GM15510 (cell line): Measurements from ENCODE around the gene SDHAF2.

ENCODE experiments used
- POLR2A ChIP-seq: IDR thresholded peaks from 3 replicates; pipeline ENCODE4 v1.6.1; 2011; ENCODE audit warnings: borderline replicate concordance; ENCODE audit not compliant: insufficient read length; ENCODE audit errors: extremely low read depth

Gene SDHAF2

DNA sequence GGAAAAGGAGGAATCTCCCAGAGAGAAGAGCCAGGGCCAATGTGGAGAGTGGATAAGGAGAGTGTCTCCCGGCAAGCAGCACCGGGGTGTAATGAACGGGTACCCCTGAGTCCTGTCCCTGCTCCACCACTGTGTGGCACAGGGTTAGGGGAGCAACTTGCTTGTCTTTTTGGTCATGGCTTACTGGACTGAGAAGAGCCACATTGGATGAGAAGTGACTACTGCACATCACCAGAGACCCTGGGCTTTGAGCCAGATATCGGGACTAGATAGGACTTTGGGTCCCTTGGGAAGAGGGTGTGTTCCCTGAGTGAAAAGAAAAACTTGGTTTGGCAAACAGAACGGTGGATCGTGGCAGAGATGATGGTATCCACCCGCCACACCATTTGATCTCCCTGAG lies 24.6 kb downstream of the SDHAF2 start:
- TF ChIP-seq POLR2A, result no peak

- TF ChIP-seq POLR2A, result no peak
Measured at GRCh38 chr11:61460474-61460881, 30.6 kb downstream of the SDHAF2 start.

GRCh38 chr11:61460986-61461385 lies 31.1 kb downstream of the SDHAF2 start:
- TF ChIP-seq POLR2A, result no peak

GRCh38 chr11:61468002-61468401 lies 38.1 kb downstream of the SDHAF2 start:
- TF ChIP-seq POLR2A, result no peak

DNA sequence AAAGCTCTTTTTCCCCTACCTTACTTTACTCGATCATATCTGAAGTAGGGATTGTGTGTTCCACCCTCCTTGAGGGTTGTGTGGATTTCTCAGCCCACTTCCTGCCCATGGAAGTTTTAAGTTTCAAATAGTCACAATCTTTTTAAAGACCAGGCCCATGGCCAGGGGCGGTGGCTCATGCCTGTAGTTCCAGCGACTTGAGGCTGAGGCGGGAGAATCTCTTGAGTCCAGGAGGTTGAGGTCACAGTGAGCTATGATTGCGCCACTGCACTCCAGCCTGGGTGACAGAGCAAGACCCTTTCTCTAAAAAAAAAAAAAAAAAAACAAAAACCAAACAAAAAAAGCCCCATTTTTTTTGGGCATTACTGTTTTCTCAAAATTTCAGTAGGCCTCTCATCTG lies 42.4 kb downstream of the SDHAF2 start:
- no peak for TF ChIP-seq POLR2A

GRCh38 chr11:61472868-61473267 lies 42.9 kb downstream of the SDHAF2 start:
- no peak for TF ChIP-seq POLR2A

DNA sequence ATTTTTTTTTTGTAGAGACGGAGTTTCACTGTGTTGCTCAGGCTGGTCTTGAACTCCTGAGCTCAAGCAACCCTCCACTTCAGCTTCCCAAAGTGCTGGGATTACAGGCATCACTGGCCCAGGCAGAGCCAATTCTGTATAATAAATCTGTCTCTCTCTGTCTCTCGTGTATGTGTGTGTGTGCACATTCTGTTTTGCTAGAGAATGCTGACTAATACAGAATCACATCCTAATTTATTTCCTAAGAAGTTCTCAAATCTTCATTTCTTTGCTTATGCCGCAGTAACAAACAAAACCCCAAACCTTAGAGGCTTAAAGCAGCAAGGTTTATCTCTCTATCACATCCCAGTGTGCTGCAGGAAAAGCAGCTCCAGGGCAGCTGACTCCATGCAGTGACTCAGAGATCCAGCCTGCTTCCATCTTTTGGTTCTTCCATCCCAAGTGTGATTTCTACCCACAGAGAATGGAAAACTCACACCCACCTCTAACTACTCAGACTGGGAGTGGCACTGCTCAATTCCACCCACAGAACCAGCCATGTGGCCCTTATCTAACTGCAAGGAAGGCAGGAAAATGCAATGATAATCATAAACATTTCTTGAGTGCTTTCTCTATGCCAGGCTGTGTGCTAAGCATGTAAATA lies 43.6 kb downstream of the SDHAF2 start:
- no peak for TF ChIP-seq POLR2A

- TF ChIP-seq POLR2A, result no peak
Measured at GRCh38 chr11:61474013-61474643, 44.2 kb downstream of the SDHAF2 start.

DNA sequence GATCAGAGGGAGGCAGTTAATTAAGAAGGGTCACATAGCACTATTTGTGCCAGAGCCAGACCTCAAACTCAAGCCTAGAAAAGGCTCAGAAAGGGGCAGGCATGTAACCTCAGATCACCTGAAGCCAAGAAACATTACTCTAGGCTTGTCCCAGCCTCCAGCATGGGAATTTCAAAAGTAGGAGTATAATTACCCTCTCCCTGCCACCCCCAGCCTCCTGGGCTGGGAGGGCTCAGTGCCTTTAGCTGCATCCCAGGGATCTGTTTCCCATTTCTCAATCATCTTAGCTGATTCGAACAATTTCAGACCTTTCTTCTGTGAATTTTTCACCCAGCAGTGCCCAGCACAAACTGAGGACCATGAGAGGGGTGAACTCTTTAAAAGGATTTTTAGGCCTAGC lies 45.5 kb downstream of the SDHAF2 start:
- TF ChIP-seq POLR2A, result no peak

GRCh38 chr11:61476371-61476770 lies 46.4 kb downstream of the SDHAF2 start:
- no peak for TF ChIP-seq POLR2A

DNA sequence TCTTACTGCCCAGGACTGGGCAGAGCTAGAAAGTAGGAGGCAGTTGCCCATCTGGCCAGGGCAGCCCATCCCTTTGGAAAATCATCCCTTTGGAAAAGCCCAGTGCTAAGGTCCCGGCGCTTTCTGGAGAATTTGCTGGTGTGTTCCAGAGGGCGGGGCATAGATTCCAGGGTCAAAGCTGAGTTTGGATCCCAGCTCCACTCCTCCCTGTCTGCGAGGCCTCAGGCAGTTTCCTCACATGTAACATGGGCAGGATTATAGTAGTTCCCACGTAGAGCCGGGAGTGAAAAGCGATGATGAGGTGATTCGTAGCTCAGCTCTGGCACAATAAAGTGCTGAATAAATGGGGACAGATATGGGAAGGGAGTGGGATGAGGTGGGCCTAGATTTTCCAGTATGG lies 47.2 kb downstream of the SDHAF2 start:
- no peak for TF ChIP-seq POLR2A

DNA sequence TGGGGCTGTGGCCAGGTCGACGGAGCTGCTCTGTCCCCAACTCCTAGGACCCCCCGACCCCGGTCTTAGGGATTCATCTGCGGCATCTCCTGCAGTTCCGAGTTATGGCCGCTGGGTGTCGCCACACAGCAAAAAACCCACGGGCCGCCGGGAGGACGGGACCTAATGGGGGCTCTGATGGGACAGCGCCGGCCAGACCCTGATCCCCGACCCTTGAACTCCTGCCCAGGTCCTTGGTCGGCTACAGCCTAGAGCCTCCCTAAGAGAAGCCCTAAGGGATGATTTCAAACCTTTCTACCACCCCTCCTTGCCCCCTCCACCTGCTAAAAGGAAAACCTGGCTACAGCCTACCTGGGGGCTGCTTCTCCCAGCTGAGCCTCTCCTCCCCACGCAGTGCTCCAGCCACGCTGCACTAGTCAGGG lies 47.8 kb downstream of the SDHAF2 start:
- no peak for TF ChIP-seq POLR2A

DNA sequence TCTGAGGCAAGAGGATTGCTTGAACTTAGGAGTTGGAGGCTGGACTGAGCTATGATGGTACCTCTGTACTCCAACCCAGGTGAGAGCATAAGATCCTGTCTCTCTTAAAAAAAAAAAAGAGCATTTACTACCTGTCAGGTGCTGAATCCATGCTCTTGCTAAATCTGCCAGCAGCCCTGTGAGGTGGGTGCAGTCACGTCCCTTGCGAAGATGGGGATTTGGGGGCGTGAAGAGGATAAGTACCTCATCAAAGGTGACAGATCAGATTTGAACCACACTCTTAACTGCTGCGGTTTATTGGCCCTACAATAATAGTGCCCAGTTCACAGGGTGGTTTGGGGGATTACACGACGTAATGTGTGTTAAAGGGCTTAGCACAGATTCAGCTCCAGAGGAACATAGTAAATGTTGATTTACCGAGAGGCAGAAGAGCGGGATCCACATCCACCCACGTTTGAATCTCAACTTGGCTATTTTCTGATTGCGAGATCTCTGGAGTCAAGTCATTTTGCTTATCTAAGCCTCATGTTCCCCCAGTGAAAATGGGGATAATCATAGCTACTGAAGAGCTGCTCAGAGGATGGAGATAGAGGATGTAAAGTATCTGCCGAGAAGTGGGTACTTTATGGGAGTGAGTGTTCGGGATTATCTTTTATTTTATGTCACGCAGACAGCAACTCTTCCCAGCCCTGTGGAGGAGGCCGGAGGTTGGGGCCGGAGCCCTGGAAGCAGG lies 50.5 kb downstream of the SDHAF2 start:
- no peak for TF ChIP-seq POLR2A

GRCh38 chr11:61480994-61481335 lies 51.0 kb downstream of the SDHAF2 start:
- no peak for TF ChIP-seq POLR2A

DNA sequence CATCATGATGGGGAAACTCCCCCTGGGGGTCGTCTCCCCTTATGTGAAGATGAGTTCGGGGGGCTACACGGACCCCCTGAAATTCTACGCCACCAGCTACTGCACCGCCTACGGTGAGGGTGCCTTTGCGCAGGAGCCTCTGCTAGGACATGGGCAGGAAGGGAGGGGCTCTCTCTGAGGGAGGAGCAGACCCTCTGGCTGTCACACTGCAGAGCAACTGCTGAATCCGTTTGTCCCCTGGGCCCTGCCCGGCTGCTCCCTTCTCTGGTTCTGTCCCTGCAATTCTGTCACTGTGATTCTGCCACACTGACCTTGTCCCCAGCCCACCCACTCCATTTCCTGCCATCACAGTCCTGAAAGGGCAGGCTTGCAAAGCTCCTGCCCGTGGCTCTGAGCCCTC lies 51.9 kb downstream of the SDHAF2 start:
- no peak for TF ChIP-seq POLR2A

DNA sequence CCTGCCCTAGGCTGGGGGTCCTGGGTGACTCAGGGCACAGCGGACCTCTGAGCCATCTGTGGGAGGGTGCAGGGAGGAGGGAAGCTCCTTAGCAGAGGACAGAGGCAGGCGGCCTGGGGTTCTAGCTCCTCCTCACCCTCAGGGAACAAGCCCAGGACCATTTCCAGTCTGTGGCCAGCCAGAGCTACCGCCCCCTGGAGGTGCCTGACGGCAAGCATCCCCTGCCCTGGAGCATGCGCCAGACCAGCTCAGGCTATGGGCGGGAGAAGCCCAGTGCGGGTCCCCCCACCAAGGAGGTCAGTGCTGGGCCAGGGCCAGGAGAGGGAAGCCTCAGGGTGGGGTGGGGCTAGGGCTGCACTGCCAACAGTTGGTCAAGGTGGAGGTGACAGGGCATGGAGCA lies 52.6 kb downstream of the SDHAF2 start:
- no peak for TF ChIP-seq POLR2A
